Measurements from ENCODE around the gene CELF5.
"Not testable (repeated sequence)": the region's sequence is repeated elsewhere in the genome, so short reads cannot be mapped to it uniquely, and the experiment has no call there.

CELF5 gene

GRCh38 chr19:3295581-3295980 is 71.1 kb downstream of the CELF5 start:
- no peak for DNase-seq

GRCh38 chr19:3296034-3296433 is 71.6 kb downstream of the CELF5 start:
- no peak for DNase-seq

- DNase-seq: no peak
Measured at GRCh38 chr19:3296446-3296845, 72.0 kb downstream of the CELF5 start.

GRCh38 chr19:3298853-3299449 is 74.5 kb downstream of the CELF5 start:
- DNase-seq: no peak

GRCh38 chr19:3300566-3300965 is 76.1 kb downstream of the CELF5 start:
- not testable (repeated sequence) for DNase-seq

GRCh38 chr19:3302755-3303154 is 78.3 kb downstream of the CELF5 start:
- DNase-seq: no peak

GRCh38 chr19:3304871-3305423 is 80.5 kb downstream of the CELF5 start:
- DNase-seq: peak; percentile 63 to 74

GRCh38 chr19:3309724-3310123 is 85.3 kb downstream of the CELF5 start:
- DNase-seq: no peak

- DNase-seq: no peak
Measured at GRCh38 chr19:3310280-3310679, 85.8 kb downstream of the CELF5 start.

- no peak for DNase-seq
Measured at GRCh38 chr19:3310711-3311110, 86.2 kb downstream of the CELF5 start.

GRCh38 chr19:3313199-3313575 is 88.7 kb downstream of the CELF5 start:
- no peak for DNase-seq

- DNase-seq: no peak
Measured at GRCh38 chr19:3314962-3315675, 90.7 kb downstream of the CELF5 start.

GRCh38 chr19:3315676-3315973 is 91.2 kb downstream of the CELF5 start:
- no peak for DNase-seq

GRCh38 chr19:3316132-3316648 is 91.7 kb downstream of the CELF5 start:
- no peak for DNase-seq

- DNase-seq: no peak
Measured at GRCh38 chr19:3316659-3317207, 92.3 kb downstream of the CELF5 start.

GRCh38 chr19:3319643-3320353 is 95.3 kb downstream of the CELF5 start:
- DNase-seq: no peak

GRCh38 chr19:3320354-3320670 is 95.9 kb downstream of the CELF5 start:
- DNase-seq: no peak

GRCh38 chr19:3320853-3321252 is 96.4 kb downstream of the CELF5 start:
- DNase-seq: no peak

- DNase-seq: no peak
Measured at GRCh38 chr19:3321696-3322095, 97.2 kb downstream of the CELF5 start.

- no peak for DNase-seq
Measured at GRCh38 chr19:3322199-3322978, 97.9 kb downstream of the CELF5 start.

GRCh38 chr19:3323026-3323425 is 98.6 kb downstream of the CELF5 start:
- DNase-seq: no peak

GRCh38 chr19:3323658-3324057 is 99.2 kb downstream of the CELF5 start:
- DNase-seq: no peak

GRCh38 chr19:3324405-3324856 is 100.0 kb downstream of the CELF5 start:
- peak; percentile 66 to 70 for DNase-seq

Measured in CD4-positive, alpha-beta T cell treated with Interleukin-1 beta for 1 hour (primary cell).